ENCODE data around the gene DENND2A.

DENND2A gene

GRCh38 chr7:140638173-140638791 lies 2.3 kb downstream of the DENND2A start:
- H3K9me2 ChIP-seq (replicated peaks; ENCODE audit: control insufficient read depth, low read length), result no peaks in the 10 kb centered on the region
- H3K9me3 ChIP-seq (ENCODE audit: control insufficient read depth, insufficient read depth, low read length), result no peaks in the 10 kb centered on the region
- H3K4me1 ChIP-seq (ENCODE audit: control insufficient read depth, low read length), result peaks cover 26% of the 10 kb centered on the region
- H3K79me2 ChIP-seq (ENCODE audit: control insufficient read depth, low read length), result no peaks in the 10 kb centered on the region
- H3K4me3 ChIP-seq (ENCODE audit: low read length), result no peak overlapping the region
- no peaks in the 10 kb centered on the region for H3K36me3 ChIP-seq (ENCODE audit: control insufficient read depth, low read length)
- no peak for TF ChIP-seq CTCF (IDR thresholded peaks at IDR 0.05; ENCODE audit: low read depth, low read length, poor library complexity, severe bottlenecking)
- no peak overlapping the region for H3K4me2 ChIP-seq (ENCODE audit: low read length)
- peaks cover 5% of the 10 kb centered on the region for H3F3A ChIP-seq (ENCODE audit: control insufficient read depth, insufficient read depth)
- no peaks in the 10 kb centered on the region; the same call in 1 of the 2 replicates for H4K20me1 ChIP-seq (ENCODE audit: control insufficient read depth, insufficient read depth, low read depth, low read length)
- no peak overlapping the region for H3K27ac ChIP-seq (ENCODE audit: low read depth, low read length)
- peaks cover 52% of the 10 kb centered on the region for H3K27me3 ChIP-seq (ENCODE audit: control insufficient read depth, low read length)

- H3K4me1 ChIP-seq (ENCODE audit: control insufficient read depth, low read length), result peaks cover 22% of the 10 kb centered on the region
- H3K27me3 ChIP-seq (ENCODE audit: control insufficient read depth, low read length), result peaks cover 46% of the 10 kb centered on the region
- H3K4me2 ChIP-seq (ENCODE audit: low read length), result no peak overlapping the region
- no peak overlapping the region for H3K27ac ChIP-seq (ENCODE audit: low read depth, low read length)
- peaks cover 5% of the 10 kb centered on the region for H3F3A ChIP-seq (ENCODE audit: control insufficient read depth, insufficient read depth)
- H3K9me2 ChIP-seq (replicated peaks; ENCODE audit: control insufficient read depth, low read length), result no peaks in the 10 kb centered on the region
- H4K20me1 ChIP-seq (ENCODE audit: control insufficient read depth, insufficient read depth, low read depth, low read length), result no peaks in the 10 kb centered on the region; the same call in 1 of the 2 replicates
- H3K4me3 ChIP-seq (ENCODE audit: low read length), result no peak overlapping the region
- no peaks in the 10 kb centered on the region for H3K9me3 ChIP-seq (ENCODE audit: control insufficient read depth, insufficient read depth, low read length)
- no peak for TF ChIP-seq EZH2phosphoT487 (IDR thresholded peaks at IDR 0.05; ENCODE audit: borderline replicate concordance, low read length)
- TF ChIP-seq CTCF (IDR thresholded peaks at IDR 0.05; ENCODE audit: low read depth, low read length, poor library complexity, severe bottlenecking), result no peak
- H3K36me3 ChIP-seq (ENCODE audit: control insufficient read depth, low read length), result no peaks in the 10 kb centered on the region
- no peaks in the 10 kb centered on the region for H3K79me2 ChIP-seq (ENCODE audit: control insufficient read depth, low read length)
Measured at GRCh38 chr7:140637400-140637799, 3.2 kb downstream of the DENND2A start.

GRCh38 chr7:140635816-140636215 lies 4.8 kb downstream of the DENND2A start:
- H3K9me2 ChIP-seq (replicated peaks; ENCODE audit: control insufficient read depth, low read length), result no peaks in the 10 kb centered on the region
- H3K4me1 ChIP-seq (ENCODE audit: control insufficient read depth, low read length), result peaks cover 6% of the 10 kb centered on the region
- H4K20me1 ChIP-seq (ENCODE audit: control insufficient read depth, insufficient read depth, low read depth, low read length), result no peaks in the 10 kb centered on the region; the same call in 1 of the 2 replicates
- TF ChIP-seq EZH2phosphoT487 (IDR thresholded peaks at IDR 0.05; ENCODE audit: borderline replicate concordance, low read length) (no peak), CTCF (IDR thresholded peaks at IDR 0.05; ENCODE audit: low read depth, low read length, poor library complexity, severe bottlenecking) (no peak)
- H3K79me2 ChIP-seq (ENCODE audit: control insufficient read depth, low read length), result no peaks in the 10 kb centered on the region
- no peak overlapping the region for H3K4me2 ChIP-seq (ENCODE audit: low read length)
- H3K9me3 ChIP-seq (ENCODE audit: control insufficient read depth, insufficient read depth, low read length), result no peaks in the 10 kb centered on the region
- no peak overlapping the region for H3K27ac ChIP-seq (ENCODE audit: low read depth, low read length)
- H3K4me3 ChIP-seq (ENCODE audit: low read length), result no peak overlapping the region
- no peaks in the 10 kb centered on the region for H3F3A ChIP-seq (ENCODE audit: control insufficient read depth, insufficient read depth)
- H3K36me3 ChIP-seq (ENCODE audit: control insufficient read depth, low read length), result no peaks in the 10 kb centered on the region
- peaks cover 49% of the 10 kb centered on the region for H3K27me3 ChIP-seq (ENCODE audit: control insufficient read depth, low read length)

All from DOHH2 (cell line).